Stimulated activated CD8-positive, alpha-beta memory T cell treated with anti-CD3 and anti-CD28 coated beads, Interleukin-4, amount 100 ng/mL, for 1 hour (primary cell): Measurements from ENCODE around the gene TM4SF18.
"Not testable (repeated sequence)": the region's sequence is repeated elsewhere in the genome, so short reads cannot be mapped to it uniquely, and the experiment has no call there.

Experiments
- DNase-seq, 2 donors: peaks; one replicate each; pipeline ENCODE4 v3.0.0-alpha.2; 2020; ENCODE audit warnings: low read depth in 2 of 2, low spot score in 1 of 2

The TM4SF18 gene

DNA sequence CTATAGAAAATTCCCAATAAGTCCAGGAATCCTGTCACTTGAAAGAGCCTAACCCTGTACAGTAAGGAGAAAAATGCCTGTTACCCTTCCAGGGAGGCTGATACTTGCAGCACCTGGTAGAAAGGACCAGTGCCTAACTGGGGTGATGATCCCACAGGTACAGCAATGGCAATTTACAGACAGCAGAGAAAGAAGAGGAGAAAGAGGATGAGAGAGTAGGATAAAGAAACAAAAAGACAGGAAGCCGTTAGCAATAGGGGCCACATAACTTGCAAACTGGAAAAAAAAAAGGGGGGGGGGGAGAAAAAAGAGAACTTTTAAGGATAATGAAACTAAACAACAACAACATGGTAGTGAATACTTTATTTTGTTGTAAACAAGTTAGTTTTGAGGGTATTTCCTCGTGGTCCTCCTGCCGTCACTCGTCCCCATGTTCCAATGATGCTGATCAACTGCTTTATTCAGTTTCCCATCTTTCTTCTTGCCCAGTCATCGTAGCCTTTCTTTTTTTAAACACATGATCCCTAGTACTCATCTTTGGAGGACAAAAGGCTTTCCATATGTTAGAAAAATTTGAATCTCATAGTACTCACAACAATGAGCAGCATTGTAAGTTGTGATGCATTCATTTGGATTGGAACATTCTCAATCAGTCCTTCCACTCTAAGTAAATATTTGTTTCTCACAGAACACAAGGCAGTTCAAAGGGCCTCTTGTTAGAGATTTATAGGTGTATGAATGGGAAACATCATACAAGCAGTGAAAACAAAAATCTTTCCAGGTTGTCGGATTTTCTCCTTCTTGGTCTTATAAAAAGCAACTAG, 35.5 kb upstream of the TM4SF18 start:
- DNase-seq = no peak

DNA sequence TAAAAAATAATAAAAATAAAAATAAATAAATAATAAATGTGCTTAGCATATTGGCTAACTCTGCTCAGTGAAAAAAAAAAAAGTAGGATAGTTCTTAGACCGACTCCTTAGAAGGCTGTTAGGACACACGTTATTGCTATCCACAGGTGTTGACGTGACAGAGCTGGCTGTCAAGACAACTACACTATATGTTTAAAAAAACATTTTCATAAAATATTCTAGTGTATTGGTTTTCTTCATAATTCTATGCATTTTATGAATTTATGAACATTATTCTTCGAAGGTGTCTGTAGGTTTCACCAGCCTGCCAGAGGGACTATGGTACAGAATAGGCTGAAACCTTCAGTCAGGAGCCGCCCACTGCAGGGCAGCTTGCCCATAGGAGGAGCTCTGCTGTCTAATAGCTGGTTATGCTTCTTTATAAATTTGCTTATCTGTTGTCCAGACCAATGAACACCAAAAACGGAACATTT, 34.8 kb upstream of the TM4SF18 start:
- DNase-seq = no peak

DNA sequence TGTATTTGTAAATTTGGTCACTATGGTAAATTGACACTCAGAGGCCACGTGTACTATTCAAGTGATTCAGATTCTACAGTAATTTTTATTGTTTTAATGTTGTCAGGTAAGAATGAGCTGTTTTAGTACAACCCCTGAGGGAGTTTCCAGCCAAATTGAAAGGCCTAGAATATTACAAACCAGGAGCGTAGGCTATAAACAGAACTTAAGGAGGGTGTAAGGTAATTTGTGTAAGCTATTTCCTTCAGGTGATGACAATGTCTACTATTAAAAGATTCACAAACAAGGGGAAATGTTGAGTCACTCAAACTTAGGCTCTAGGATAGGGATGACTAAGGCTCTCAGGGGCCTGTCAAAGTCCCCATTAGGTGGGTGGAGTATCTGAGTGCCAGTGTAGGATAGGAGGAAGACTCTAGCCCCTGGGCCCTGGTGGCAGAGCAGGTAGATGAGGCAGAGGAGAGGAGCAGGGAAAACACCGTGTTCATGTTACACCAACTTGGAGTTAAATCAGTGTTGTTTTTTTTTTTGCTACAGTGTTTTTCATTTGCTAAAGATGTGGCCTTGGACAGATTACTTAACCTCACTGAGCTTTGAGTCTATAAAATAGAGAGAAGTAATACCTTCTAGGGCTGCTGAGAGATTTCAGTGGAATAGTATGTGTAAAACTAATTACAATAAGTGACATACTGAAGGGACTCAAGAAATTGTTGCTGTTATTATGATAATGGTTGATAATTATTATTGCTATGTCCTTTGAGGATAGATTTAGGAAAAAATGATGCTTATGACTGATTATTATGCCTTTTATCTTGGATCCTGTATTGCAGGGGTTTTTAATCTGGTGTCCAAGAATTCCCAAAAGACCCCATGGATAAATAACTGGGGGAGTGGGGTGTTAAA, 33.8 kb upstream of the TM4SF18 start:
- no peak for DNase-seq

DNA sequence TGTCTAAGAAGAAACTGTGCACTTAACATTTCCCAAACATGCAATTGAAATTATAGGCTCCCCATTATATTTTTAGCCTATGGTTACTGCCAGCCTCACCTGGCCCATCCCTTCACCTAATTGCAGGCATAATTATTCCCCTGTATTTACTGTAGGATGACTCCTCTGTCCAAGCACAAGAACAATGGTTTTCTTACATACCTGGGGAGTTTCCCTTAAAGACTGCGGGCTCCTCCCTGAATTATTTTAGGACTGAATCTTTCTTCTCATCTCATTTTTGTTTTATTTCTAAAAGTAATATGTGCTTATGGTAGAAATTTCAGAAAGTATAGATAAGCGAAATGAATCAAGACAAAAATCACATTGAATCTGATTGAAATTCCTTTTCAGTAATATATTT, 32.6 kb upstream of the TM4SF18 start:
- DNase-seq = no peak

DNA sequence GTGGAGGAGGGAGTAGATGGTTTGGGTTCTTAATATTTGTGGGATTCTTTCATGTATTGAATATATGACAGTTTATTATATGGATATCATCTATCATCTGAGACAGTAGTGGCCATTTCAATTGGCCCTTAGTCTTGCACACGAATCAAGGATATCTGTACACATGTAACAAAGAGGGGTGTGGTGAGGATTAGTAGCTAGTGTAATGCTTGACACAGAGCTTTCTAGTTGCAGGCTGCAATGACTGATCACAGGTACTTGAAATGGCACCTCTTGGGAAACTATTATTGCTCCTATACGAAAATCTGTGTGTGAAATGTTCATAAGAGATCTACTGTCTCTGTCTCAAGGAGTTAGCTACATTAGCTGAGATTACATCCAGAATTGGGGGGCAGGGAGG, 31.2 kb upstream of the TM4SF18 start:
- DNase-seq = no peak

DNA sequence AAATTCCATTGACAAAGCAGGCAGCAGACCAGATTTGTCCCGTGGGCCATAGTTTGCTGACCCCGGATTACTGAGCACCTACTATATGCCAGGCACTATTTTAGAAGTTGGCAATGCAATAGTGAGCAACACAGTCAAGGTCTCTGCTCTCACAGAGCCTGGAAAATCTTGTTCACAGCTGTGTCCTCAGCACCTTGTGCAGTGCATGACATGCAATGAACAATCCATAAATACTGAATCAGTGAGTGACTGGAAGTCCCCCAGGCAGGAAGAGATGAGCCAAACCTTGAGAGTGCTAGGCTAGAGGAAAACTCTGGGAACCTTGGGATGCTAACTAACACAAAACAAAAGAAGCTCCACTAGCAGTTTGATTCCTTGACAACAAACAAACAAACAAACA, 29.6 kb upstream of the TM4SF18 start:
- DNase-seq = no peak

DNA sequence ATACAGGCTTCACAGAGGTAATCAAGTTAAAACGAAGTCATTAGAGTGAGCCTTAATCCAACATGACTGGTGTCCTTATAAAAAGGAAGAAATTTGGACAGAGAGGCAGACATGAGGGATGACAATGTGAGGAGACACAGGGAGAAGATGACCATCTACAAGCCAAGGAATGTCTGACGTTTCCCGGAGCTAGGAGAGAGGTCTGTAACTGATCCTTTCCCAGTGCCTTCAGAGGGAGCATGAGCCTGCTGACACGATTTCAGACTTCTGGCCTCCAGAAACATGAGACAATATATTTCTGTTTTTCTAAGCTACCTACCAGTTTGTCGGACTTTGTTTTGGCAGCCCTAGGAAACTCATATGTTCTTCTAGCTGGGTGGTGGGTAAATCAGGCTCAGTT, 28.9 kb upstream of the TM4SF18 start:
- DNase-seq = no peak

DNA sequence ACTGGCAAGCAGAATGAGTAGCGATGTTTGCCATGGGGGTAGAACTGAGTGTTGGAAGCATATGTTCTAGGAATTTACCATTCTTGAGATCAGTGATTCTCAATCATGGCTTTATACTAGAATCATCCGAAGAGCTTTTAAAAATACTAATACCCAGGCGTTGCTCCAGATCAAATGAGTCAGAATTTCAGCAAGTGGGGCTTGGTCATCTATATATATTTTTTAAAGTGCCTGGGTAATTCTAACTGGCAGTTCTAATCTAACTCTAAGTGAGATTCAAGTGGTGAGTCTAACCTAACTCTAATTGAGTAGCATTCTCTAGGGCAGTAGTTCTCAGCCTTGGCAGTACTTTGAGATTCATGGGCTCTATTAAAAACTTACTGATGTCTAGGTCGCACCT, 23.2 kb upstream of the TM4SF18 start:
- no peak for DNase-seq

DNA sequence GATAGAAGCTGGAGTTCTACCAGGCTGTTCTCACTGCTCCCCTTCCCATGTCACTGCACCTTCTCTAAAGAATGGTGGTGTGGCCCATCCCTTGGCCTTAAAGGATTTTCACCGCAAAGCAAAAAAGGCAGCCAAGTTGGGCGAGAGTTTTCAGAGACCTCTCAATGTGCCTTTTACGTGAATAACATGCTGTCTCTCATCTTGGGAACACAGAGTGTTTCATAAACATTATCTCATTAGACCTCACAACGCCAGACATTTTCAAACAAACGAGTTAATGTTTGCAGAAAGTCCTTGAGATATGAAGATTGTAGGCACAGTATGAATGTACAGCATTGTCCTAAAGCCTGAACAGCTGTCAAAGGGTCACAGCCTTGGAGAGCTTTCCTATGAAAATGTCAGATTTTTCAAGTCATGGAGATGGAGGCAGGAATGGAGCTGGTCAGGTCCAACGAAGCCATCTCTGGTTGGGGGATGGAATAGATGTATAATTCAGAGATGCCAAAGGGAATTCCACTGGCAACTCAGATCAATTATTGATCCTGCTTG, 22.7 kb upstream of the TM4SF18 start:
- no peak for DNase-seq

DNA sequence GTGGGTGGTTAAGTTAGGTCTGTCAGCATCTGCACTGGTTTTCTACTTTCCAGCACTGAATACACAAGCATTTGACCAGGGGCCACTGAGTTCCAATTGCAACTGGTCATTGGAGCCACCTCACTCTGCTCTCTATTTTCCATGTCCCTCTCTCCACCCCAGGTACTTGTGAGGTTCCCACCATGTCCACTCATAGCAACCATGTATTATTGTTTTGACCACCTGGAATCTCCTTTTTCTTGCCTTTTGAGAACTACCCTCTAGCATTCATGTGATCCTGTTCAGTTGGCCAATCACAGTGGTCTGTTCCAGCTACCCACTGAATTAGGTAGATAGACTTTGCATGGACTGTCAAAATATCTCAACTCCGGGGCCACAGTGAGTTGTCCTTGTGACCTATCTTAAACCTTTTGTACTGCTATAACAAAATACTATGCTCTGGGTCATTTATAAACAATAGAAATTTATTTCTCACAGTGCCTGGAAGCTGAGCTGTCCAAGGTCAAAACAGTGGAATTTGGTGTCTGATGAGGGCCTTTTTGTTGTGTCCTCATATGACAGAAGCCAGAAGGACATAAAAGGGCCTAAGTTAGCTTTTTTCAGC, 20.2 kb upstream of the TM4SF18 start:
- DNase-seq = no peak

DNA sequence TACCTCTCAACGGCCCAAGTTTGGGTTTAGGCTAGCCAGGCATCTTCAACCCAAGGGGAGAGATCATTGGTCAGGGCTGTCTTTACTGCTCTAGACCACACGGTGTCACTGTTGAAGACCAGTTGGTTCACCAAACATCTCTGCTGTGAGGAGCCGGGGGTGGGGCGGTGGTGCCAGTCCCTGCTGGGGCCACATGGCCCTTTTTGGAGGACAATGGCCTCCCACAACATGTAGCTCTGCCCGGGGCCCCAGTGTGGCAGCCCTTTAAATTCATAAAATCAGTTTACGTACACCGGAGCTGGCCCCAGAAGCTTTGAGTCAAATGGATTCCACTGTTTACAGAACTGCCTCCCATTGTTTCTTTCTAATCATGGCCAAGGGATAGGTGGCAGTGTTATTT, 19.1 kb upstream of the TM4SF18 start:
- no peak for DNase-seq

DNA sequence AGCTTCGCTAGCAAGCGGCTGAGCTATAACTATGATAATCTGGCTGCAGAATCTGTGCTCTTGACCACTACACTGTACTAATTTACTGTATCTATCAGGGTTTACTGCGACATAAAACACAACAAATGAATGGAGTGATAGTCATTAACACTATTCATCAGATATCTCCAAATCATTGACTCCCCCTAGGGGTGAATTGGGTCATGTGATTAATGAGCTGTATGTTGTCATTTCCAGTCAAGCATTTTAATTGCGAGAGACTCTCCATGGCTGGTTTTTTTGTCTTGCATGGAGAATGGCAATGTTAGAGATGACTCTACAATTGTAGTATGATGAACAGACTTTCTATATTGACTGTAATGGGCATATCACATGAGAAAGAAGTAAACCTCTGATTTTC, 10.5 kb upstream of the TM4SF18 start:
- no peak for DNase-seq

DNA sequence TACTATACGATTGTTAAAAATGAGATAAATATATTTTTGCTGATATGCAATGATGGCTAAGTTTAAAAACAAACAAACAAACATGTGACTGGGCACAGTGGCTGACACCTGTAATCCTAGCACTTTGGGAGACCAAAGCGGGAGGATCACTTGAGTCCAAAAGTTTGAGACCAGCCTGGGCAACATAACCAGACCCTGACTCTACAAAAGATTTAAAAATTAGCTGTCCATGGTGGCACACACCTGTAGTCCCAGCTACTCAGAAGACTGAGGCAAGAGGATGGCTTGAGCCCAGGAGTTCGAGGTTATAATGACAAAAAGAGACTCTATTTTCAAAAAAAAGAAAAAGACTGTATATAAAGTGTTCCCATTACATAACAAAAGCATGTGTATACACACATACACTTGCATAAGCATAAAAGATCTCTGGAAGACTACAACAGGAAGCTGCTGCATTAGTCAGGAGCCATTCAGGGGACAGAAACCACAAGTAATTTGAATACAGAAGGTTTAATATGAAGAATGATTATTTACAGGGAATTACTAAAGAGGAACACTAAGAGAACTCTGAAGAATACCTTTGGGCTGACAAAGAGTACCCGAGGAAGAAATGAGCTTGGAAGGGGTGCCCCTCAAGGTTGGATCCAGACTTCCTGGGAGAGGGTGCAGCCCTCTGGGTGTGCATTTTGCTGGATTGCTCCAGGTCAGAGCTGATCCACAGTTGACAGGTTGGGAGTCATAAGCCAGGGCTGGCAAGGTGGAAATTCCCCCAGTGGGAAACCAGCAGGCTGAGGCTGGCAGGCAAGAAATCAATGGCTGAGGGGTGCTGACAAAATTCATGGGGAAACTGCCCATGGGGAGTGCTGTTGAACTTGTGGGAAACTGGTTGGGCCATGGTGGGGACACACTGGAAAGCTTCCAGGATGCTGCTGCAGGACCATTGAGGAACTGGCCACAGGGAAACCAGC, 9.3 kb upstream of the TM4SF18 start:
- DNase-seq = no peak

DNA sequence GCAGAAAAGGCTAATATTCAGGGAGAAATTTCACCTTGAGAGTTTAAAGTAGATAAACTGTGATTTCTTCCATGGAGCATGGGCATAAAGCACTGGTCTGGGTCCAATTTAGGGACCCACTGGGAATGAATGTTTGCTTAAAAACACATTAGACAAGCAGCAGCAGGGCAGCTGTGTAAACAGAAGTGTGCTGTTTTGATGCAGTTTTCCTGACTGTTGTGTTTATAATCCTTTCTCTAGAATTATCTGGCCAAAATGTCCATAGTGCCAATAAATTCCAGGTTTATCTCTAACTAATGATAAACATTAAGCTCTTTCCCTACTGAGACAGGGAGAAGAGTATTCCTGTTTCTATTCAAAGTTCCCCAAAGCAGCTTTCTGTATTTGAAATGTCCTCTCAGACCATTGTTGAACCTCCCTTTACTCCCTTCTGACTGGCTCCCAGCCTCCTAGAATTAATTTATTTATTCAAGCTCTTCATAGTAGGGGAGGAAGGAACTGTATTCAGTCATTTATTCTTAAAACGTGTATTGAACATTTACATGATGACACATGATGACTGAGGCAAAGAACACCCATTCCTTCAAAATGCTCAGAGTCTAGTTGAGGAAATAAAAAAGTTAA, 7.0 kb upstream of the TM4SF18 start:
- DNase-seq = no peak

DNA sequence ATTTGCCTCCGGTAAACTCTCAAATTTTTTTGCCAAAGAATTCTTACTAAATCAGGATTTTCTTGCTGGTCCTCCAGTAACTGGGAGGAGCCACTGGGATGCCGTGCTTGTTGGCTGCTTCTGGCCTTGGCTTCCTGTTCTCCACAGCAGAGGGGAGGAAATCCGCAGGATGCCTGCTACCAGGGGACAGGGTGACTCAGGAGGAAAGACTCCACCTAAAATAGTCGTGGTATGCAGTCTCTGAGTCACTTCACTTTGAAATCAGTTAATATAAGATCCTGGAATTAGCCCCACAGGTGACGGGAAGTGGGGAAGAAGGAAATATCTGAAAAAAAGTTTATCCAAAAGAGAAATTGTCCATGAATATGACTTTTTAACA, 6.5 kb upstream of the TM4SF18 start:
- DNase-seq = no peak

DNA sequence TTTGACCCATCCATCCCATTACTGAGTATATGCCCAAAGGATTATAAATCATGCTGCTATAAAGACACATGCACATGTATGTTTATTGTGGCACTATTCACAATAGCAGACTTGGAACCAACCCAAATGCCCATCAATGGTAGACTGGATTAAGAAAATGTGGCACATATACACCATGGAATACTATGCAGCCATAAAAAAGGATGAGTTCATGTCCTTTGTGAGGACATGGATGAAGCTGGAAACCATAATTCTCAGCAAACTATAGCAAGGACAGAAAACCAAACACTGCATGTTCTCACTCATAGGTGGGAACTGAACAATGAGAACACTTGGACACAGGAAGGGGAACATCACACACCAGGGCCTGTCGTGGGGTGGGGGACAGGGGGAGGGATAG, 4.0 kb upstream of the TM4SF18 start:
- not testable (repeated sequence) for DNase-seq

DNA sequence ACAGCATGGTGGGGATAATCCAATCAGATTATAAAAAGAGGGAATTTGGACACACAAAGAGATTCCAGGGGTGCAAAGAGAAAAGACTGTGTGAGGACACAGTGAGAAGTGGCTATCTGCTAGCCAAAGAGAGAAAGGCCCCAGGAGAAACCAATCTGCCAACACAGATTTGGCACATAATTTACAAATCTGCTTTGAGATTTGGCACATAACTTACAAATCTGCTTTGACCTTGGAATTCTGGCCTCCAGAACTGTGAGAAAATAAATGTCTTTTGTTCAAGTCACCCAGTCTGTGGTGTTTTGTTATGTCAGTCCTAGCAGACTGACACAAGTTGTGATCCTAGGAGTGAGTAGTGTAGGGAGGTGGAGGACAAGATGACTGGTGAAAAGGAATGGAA, 3.5 kb upstream of the TM4SF18 start:
- no peak for DNase-seq

DNA sequence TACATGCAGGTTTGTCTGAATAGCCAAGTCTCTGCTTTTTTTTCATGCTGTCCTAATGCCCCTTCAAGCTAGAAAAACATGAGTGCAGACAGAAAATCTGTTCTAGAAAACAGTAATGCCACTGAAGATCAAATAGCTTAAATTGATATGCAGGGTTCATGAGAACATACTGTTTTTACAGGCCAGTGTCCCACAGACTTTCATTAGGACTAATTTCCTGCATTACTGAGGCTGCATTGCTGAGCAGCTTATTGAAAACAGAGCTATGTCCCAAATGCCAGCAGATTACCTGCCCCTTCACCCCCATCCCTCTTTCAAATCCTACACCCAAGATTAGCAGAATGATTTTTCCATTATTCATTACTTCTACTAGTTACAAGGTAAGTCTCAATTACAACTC, 665 bp downstream of the TM4SF18 start:
- DNase-seq = no peak

DNA sequence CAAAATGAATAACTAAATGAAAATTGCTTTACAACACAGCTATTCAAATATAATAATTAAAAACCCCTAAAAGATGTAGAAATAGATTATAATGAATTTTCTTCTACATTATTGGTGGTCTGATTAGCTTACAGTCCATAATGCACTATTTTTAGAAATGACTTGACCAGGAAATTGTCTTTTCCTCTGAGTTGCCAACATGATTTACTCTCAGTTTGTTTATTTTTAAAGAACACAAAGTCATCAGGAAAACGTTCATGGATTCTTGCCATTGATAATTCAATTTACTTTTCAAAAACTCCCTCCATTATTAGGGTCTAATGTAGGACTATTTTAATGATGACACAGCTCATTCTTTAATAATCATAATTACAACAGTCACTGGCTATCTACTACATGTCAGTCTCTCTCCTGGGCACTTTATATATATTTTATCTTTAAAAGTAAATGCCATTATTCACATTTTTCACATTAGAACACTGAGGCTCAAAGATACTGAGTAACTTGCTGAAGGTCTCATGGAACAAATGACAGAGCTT, 1.1 kb downstream of the TM4SF18 start:
- no peak for DNase-seq

DNA sequence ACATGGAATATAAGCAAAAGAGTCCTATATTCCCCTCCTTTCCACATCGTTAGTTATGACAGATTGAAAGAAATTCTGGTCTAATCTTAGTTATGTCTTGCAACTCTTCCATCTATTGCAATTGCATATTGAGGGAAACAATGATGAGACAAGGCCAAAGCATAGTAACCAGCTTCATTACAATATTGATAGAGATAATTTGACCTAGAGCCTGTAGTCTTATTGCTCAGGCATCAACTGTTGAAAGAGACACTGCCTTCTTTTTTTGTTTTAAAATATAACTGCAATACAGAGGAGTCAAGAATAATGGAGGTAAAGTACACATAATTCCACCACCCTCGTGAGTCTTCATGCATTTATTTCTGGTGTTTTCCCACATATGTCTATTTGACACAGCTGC, 2.0 kb downstream of the TM4SF18 start:
- DNase-seq = no peak
